SIG-M5 treated with dmso at 0.1 percent for 504 hours (cell line): ENCODE measurements around the gene TLN1.
A peak's percentile ranks its signal among the peaks of the same experiment; 100 is the strongest.

Experiments
- DNase-seq: peaks from one replicate; lab custom pipeline; 2025; ENCODE audit not compliant: unreplicated experiment; lab: John Stamatoyannopoulos, UW

Gene TLN1

GRCh38 chr9:35732185-35732799, at the start of gene TLN1, which contains the start of gene CREB3:
Gene TLN1 (minus strand): TSS chr9:35732195. CDS start chr9:35725694, 6,501 bp downstream.
Gene CREB3 (plus strand): TSS chr9:35732666. CDS start chr9:35732773, 107 bp downstream.
- DNase-seq, result peak; percentile 98

- no peak for DNase-seq
Measured at GRCh38 chr9:35781066-35781465, 49.1 kb upstream of the TLN1 start.

GRCh38 chr9:35778496-35778895, 46.5 kb upstream of the TLN1 start:
- no peak for DNase-seq

- DNase-seq, result no peak
Measured at GRCh38 chr9:35776018-35776417, 44.0 kb upstream of the TLN1 start.

GRCh38 chr9:35774907-35775635, 43.1 kb upstream of the TLN1 start:
- DNase-seq, result peak; percentile 20

- DNase-seq, result no peak
Measured at GRCh38 chr9:35771943-35772342, 39.9 kb upstream of the TLN1 start.

GRCh38 chr9:35771534-35771933, 39.5 kb upstream of the TLN1 start:
- DNase-seq, result no peak

GRCh38 chr9:35771075-35771433, 39.1 kb upstream of the TLN1 start:
- no peak for DNase-seq

- DNase-seq, result no peak
Measured at GRCh38 chr9:35769763-35770162, 37.8 kb upstream of the TLN1 start.

- DNase-seq, result no peak
Measured at GRCh38 chr9:35767458-35767857, 35.5 kb upstream of the TLN1 start.

GRCh38 chr9:35766997-35767396, 35.0 kb upstream of the TLN1 start:
- no peak for DNase-seq

GRCh38 chr9:35763803-35764202, 31.8 kb upstream of the TLN1 start:
- DNase-seq, result no peak

GRCh38 chr9:35763181-35763580, 31.2 kb upstream of the TLN1 start:
- DNase-seq, result no peak

GRCh38 chr9:35760651-35761050, 28.7 kb upstream of the TLN1 start:
- no peak for DNase-seq

GRCh38 chr9:35759795-35760194, 27.8 kb upstream of the TLN1 start:
- DNase-seq, result no peak

- DNase-seq, result no peak
Measured at GRCh38 chr9:35758475-35759050, 26.6 kb upstream of the TLN1 start.

GRCh38 chr9:35757892-35758275, 25.9 kb upstream of the TLN1 start:
- DNase-seq, result no peak

- peak; percentile 48 for DNase-seq
Measured at GRCh38 chr9:35757226-35757891, 25.4 kb upstream of the TLN1 start.

- DNase-seq, result peak; percentile 33
Measured at GRCh38 chr9:35756275-35757225, 24.6 kb upstream of the TLN1 start.

GRCh38 chr9:35755071-35755470, 23.1 kb upstream of the TLN1 start:
- no peak for DNase-seq

- no peak for DNase-seq
Measured at GRCh38 chr9:35754264-35754663, 22.3 kb upstream of the TLN1 start, which contains the start of gene MSMP. Gene MSMP (minus strand): TSS chr9:35754276. CDS start chr9:35754129, 147 bp downstream.
